HCT116 (cell line): ENCODE results near the gene RNF126. TPM values are rescaled to one million over a fixed set of nuclear protein-coding genes. Genes with fewer than 3 reads are reported as not detected.

Experiments used
- ATAC-seq: fragments of 200-7000 bp; cut with Tn5 transposase; 2 replicates; pipeline ENCODE4 v1.9.1; 2020; ENCODE audit warnings: mild to moderate bottlenecking, moderate library complexity
- BruUV-seq: library from RNA; stranded (reverse); fragments of 400-500 nt; replicated peaks from 2 replicates; lab custom pipeline; 2021; lab: Mats Ljungman, UMichigan
- CTCF ChIA-PET: fragments of 300-600 bp; sonication (Branson Sonifier 250); formaldehyde crosslinking; loops from one replicate; lab custom pipeline; 2021; ENCODE audit warnings: antibody characterized with exemption; lab: Charles Lee
- POLR2A ChIA-PET: fragments of 300-600, 350-600 bp; sonication (Branson Sonifier 250); formaldehyde crosslinking; loops from one replicate; lab custom pipeline; 2021; ENCODE audit warnings: antibody characterized with exemption; lab: Charles Lee
- RAD21 ChIA-PET, 2 experiments: fragments of 300-600 bp; sonication (Branson Sonifier 250); formaldehyde crosslinking; loops; one replicate each; lab custom pipeline; 2023; ENCODE audit warnings: low total read pairs in 2 of 2; ENCODE audit not compliant: uncharacterized antibody in 2 of 2, unreplicated experiment in 2 of 2, low non-redundant PET in 1 of 2; lab: Charles Lee
- DNase-seq: peaks from one replicate; pipeline ENCODE4 v3.0.0-alpha.2; 2010; ENCODE audit warnings: low read depth, low spot score
- H2AFZ ChIP-seq: fragments of 200-600 bp; shearing (Covaris generic), sonication (generic); 2 replicates; pipeline ENCODE4 v1.6.1; 2017; ENCODE audit warnings: low read depth, mixed run types, mixed read lengths, antibody characterized with exemption, low read length; ENCODE audit not compliant: poor library complexity, severe bottlenecking
- H3K27ac ChIP-seq: 2 replicates; pipeline ENCODE4 v1.5.1; 2012; ENCODE audit warnings: low read depth, low read length
- H3K27me3 ChIP-seq: fragments of 200-600 bp; sonication (generic); 2 replicates; pipeline ENCODE4 v1.6.1; 2016; ENCODE audit warnings: mixed run types, low read length, mixed read lengths; ENCODE audit not compliant: insufficient read depth
- H3K36me3 ChIP-seq, 2 experiments: fragments of 200-500 bp in 1 of 2; fragments of 200-600 bp in 1 of 2; sonication (Bioruptor generic) in 1 of 2; sonication (generic) in 1 of 2; 2 replicates each; pipeline versions ENCODE4 v1.5.1 to v1.6.1; 2014 to 2016; ENCODE audit warnings: low read length in 2 of 2, inconsistent platforms in 1 of 2, mixed read lengths in 1 of 2, mixed run types in 1 of 2; ENCODE audit not compliant: insufficient read depth in 2 of 2, control insufficient read depth in 1 of 2
- H3K4me1 ChIP-seq, 2 experiments: fragments of 200-600 bp in 1 of 2; sonication (generic) in 1 of 2; 2 replicates each; pipeline versions ENCODE4 v1.5.1 to v1.6.1; 2012 to 2017; ENCODE audit warnings: low read length in 2 of 2, inconsistent platforms in 1 of 2, mild to moderate bottlenecking in 1 of 2, mixed read lengths in 1 of 2, mixed run types in 1 of 2, moderate library complexity in 1 of 2; ENCODE audit not compliant: insufficient read depth in 2 of 2, control insufficient read depth in 1 of 2
- H3K4me2 ChIP-seq: fragments of 200-600 bp; sonication (generic); 2 replicates; pipeline ENCODE4 v1.6.1; 2017; ENCODE audit warnings: mixed run types, low read length, mixed read lengths
- H3K4me3 ChIP-seq, 2 experiments: fragments of 200-600 bp in 1 of 2; sonication (generic) in 1 of 2; replicated peaks in 1 of 2; 2 replicates each; pipeline ENCODE4 v1.5.1; 2011 to 2016; ENCODE audit warnings: low read length in 2 of 2, control low read depth in 1 of 2, low read depth in 1 of 2, mild to moderate bottlenecking in 1 of 2, mixed read lengths in 1 of 2, mixed run types in 1 of 2
- H3K79me2 ChIP-seq: fragments of 200-600 bp; sonication (generic); 2 replicates; pipeline ENCODE4 v1.6.1; 2017; ENCODE audit warnings: mild to moderate bottlenecking, mixed run types, low read length, moderate library complexity, mixed read lengths; ENCODE audit not compliant: insufficient read depth
- H3K9ac ChIP-seq: fragments of 200-600 bp; sonication (generic); 2 replicates; pipeline ENCODE4 v1.6.1; 2016; ENCODE audit warnings: low read length, mixed read lengths
- H3K9me2 ChIP-seq: fragments of 200-600 bp; sonication (generic), shearing (Covaris generic); 2 replicates; pipeline ENCODE4 v1.6.1; 2017; ENCODE audit warnings: mixed run types, mild to moderate bottlenecking, moderate library complexity; ENCODE audit not compliant: insufficient read depth
- H3K9me3 ChIP-seq, 2 experiments: fragments of 200-500 bp in 1 of 2; fragments of 200-600 bp in 1 of 2; sonication (Bioruptor generic) in 1 of 2; sonication (generic) in 1 of 2; 2 replicates each; pipeline ENCODE4 v1.6.1; 2014 to 2017; ENCODE audit warnings: low read length in 2 of 2, mixed read lengths in 2 of 2, inconsistent platforms in 1 of 2, low read depth in 1 of 2, mild to moderate bottlenecking in 1 of 2, mixed run types in 1 of 2, moderate library complexity in 1 of 2; ENCODE audit not compliant: control insufficient read depth in 1 of 2, insufficient read depth in 1 of 2
- H4K20me1 ChIP-seq: fragments of 200-600 bp; sonication (generic), shearing (Covaris generic); 2 replicates; pipeline ENCODE4 v1.6.1; 2017; ENCODE audit warnings: mixed run types, mild to moderate bottlenecking, moderate library complexity; ENCODE audit not compliant: insufficient read depth
- CEBPB ChIP-seq: IDR thresholded peaks from 2 replicates; pipeline ENCODE4 v1.6.1; 2012; ENCODE audit warnings: low read depth
- EGR1 ChIP-seq: IDR thresholded peaks from 2 replicates; pipeline ENCODE4 v1.6.1; 2012; ENCODE audit warnings: low read depth
- ELF1 ChIP-seq: IDR thresholded peaks from 2 replicates; pipeline ENCODE4 v1.6.1; 2012; ENCODE audit warnings: low read depth, borderline replicate concordance
- EZH2 ChIP-seq: fragments of 200-600 bp; sonication (generic); IDR thresholded peaks from 2 replicates; pipeline ENCODE4 v1.6.1; 2017; ENCODE audit warnings: antibody characterized with exemption, mixed run types
- EZH2phosphoT487 ChIP-seq: fragments of 200-600 bp; IDR thresholded peaks from 2 replicates; pipeline ENCODE4 v1.6.1; 2018; ENCODE audit warnings: antibody characterized with exemption, borderline replicate concordance
- FOSL1 ChIP-seq: IDR thresholded peaks from 2 replicates; pipeline ENCODE4 v1.6.1; 2012; ENCODE audit warnings: low read depth
- JUND ChIP-seq: IDR thresholded peaks from 2 replicates; pipeline ENCODE4 v1.6.1; 2012
- POLR2A ChIP-seq: IDR thresholded peaks from 2 replicates; pipeline ENCODE4 v1.7.0; 2011; ENCODE audit warnings: borderline replicate concordance; ENCODE audit not compliant: insufficient read depth, insufficient read length; ENCODE audit errors: extremely low read depth
- POLR2AphosphoS5 ChIP-seq: IDR thresholded peaks from 2 replicates; pipeline ENCODE4 v1.6.1; 2011; ENCODE audit warnings: mild to moderate bottlenecking, low read depth, low read length, moderate library complexity
- RAD21 ChIP-seq: IDR thresholded peaks from 2 replicates; pipeline ENCODE4 v1.6.1; 2012; ENCODE audit warnings: low read depth, mild to moderate bottlenecking
- SIN3A ChIP-seq: IDR thresholded peaks from 2 replicates; pipeline ENCODE4 v1.6.1; 2012; ENCODE audit warnings: low read depth
- SP1 ChIP-seq: IDR thresholded peaks from 2 replicates; pipeline ENCODE4 v1.6.1; 2012; ENCODE audit warnings: low read depth
- SRF ChIP-seq: IDR thresholded peaks from 2 replicates; pipeline ENCODE4 v1.6.1; 2012; ENCODE audit warnings: low read depth
- TCF7L2 ChIP-seq: IDR thresholded peaks from 2 replicates; pipeline ENCODE4 v1.7.0; 2011; ENCODE audit warnings: borderline replicate concordance, inconsistent platforms; ENCODE audit not compliant: insufficient read depth, insufficient read length; ENCODE audit errors: extremely low read depth
- YY1 ChIP-seq: IDR thresholded peaks from 2 replicates; pipeline ENCODE4 v1.6.1; 2011; ENCODE audit warnings: low read length, low read depth, moderate library complexity, mild to moderate bottlenecking; ENCODE audit not compliant: insufficient replicate concordance; ENCODE audit errors: extremely low read depth
- ZFX ChIP-seq: fragments of 450-650 bp; IDR thresholded peaks from 2 replicates; pipeline ENCODE4 v1.6.1; 2017
- intact Hi-C: fragments of 100-400 bp; cut with micrococcal nuclease; formaldehyde crosslinking; loops from 2 replicates; pipeline ENCODE4 v1.10.0; 2022
- total RNA-seq: library from RNA; stranded (reverse); gene quantifications from one replicate; pipeline ENCODE4 v1.2.1, GENCODE V29; 2021; ENCODE audit not compliant: unreplicated experiment
- TF ChIP-seq, protein P1 (sequence below), 3 experiments: fragments of 200-600 bp in 1 of 3; sonication (generic) in 1 of 3; IDR thresholded peaks in 2 of 3; conservative IDR thresholded peaks in 1 of 3; 2 replicates each; pipeline ENCODE4 v1.5.1; 2012 to 2017; ENCODE audit warnings: low read depth in 2 of 3, low read length in 2 of 3, antibody characterized with exemption in 1 of 3, borderline replicate concordance in 1 of 3, control low read depth in 1 of 3, mild to moderate bottlenecking in 1 of 3, mixed read lengths in 1 of 3, mixed run types in 1 of 3, moderate library complexity in 1 of 3; ENCODE audit not compliant: insufficient read depth in 1 of 3
- TF ChIP-seq, protein P2 (sequence below): IDR thresholded peaks from 2 replicates; pipeline ENCODE4 v1.6.1; 2012

The RNF126 gene
- total RNA-seq, 1 experiment from 2014 or later, result 93.8 TPM

DNA sequence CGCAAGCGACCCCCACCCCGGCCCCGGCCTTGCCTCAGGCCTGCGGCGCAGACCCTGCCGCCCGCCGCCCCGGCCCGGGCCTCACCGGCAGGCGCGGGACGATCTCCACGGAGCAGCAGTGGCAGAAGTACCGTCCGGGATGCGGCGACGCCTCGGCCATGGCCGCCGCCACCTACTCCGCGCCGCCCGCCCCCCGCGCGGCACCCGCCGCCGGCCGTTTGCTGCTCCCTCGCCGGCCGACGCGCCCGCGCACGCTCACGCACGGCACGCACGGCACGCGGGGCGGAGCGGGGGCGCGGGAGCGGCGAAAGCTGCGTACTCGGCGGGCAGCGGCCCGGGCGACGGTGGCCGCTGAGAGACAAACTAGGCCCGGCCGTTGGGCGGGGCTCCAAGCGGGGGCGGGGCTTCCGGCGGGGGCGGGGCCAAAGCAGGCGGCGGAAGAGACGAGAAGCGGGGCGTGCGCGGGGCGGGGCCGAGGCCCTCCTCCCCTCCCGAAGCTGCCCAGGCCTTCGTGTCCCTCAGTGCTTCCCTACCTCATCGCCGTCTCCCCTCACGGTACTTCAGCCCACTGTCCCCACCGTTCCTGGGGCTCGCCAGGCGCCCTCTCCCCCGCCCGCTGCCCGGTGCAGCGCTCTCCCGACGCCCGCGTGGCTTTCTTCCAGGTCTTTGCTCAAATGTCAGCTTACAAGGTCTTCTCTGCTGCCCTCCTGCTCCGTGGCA lies at the start of gene RNF126 (continued):
- TF ChIP-seq EGR1 (peak; percentile 59; the same call in 1 of the 2 replicates), RAD21 (no peak), SIN3A (peak; percentile 61)

- Histone ChIP-seq H3K4me2 (no peak overlapping the region), H3K27ac (no peak overlapping the region), H2AFZ (no peak overlapping the region), H3K36me3 (no peaks in the 10 kb centered on the region; a peak in 1 of 4 replicates), H3K4me1 (peaks cover 10 to 21% of the 10 kb centered on the region in 2 experiments), H3K4me3 (no peak overlapping the region), H3K27me3 (no peaks in the 10 kb centered on the region), H4K20me1 (no peaks in the 10 kb centered on the region), H3K79me2 (no peaks in the 10 kb centered on the region), H3K9ac (no peak overlapping the region), H3K9me3 (peaks cover 0 to 6% of the 10 kb centered on the region in 2 experiments; a peak in 1 of 4 replicates), H3K9me2 (no peaks in the 10 kb centered on the region)
- ATAC-seq, result no peak
- ChIA-PET CTCF (no interaction called here), POLR2A (no interaction called here), RAD21 (no interaction called here)
- TF ChIP-seq YY1, result no peak
- no peak for TF ChIP-seq JUND
- TF ChIP-seq POLR2A, result no peak
- no peak for TF ChIP-seq EGR1
- no peak for TF ChIP-seq ZFX
- no peak for TF ChIP-seq EZH2
- TF ChIP-seq ELF1, result no peak
- no peak for TF ChIP-seq SP1
- TF ChIP-seq EZH2phosphoT487, result no peak
- TF ChIP-seq, protein P1, sequence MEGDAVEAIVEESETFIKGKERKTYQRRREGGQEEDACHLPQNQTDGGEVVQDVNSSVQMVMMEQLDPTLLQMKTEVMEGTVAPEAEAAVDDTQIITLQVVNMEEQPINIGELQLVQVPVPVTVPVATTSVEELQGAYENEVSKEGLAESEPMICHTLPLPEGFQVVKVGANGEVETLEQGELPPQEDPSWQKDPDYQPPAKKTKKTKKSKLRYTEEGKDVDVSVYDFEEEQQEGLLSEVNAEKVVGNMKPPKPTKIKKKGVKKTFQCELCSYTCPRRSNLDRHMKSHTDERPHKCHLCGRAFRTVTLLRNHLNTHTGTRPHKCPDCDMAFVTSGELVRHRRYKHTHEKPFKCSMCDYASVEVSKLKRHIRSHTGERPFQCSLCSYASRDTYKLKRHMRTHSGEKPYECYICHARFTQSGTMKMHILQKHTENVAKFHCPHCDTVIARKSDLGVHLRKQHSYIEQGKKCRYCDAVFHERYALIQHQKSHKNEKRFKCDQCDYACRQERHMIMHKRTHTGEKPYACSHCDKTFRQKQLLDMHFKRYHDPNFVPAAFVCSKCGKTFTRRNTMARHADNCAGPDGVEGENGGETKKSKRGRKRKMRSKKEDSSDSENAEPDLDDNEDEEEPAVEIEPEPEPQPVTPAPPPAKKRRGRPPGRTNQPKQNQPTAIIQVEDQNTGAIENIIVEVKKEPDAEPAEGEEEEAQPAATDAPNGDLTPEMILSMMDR (IDR thresholded peaks at IDR 0.05 in 2 of 3, conservative IDR thresholded peaks at IDR 0.05 in 1 of 3; ENCODE audit: borderline replicate concordance in 1 of 3, insufficient read depth in 1 of 3, low read depth in 2 of 3, low read length in 2 of 3), result no peak
- no peak for TF ChIP-seq CEBPB
- no peak for TF ChIP-seq FOSL1
- TF ChIP-seq SRF, result no peak
- no peak for TF ChIP-seq TCF7L2
- TF ChIP-seq POLR2AphosphoS5, result no peak
- TF ChIP-seq, protein P2, sequence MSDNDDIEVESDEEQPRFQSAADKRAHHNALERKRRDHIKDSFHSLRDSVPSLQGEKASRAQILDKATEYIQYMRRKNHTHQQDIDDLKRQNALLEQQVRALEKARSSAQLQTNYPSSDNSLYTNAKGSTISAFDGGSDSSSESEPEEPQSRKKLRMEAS, result no peak
- DNase-seq, result no peak
- no TSS peak for BruUV-seq
- intact Hi-C loops, result no loop called here
These were observed 48.2 kb upstream of the RNF126 start for GRCh38 chr19:711254-711653.
